ENCODE results near the gene XYLB.
A peak's percentile ranks its signal among the peaks of the same experiment; 100 is the strongest.

Gene XYLB

GRCh38 chr3:38364721-38365400, 18.3 kb downstream of the XYLB start:
- DNase-seq (ENCODE audit: low spot score): no peak

GRCh38 chr3:38365469-38366062, 19.0 kb downstream of the XYLB start:
- no peak for DNase-seq (ENCODE audit: low spot score)

GRCh38 chr3:38366082-38366481, 19.5 kb downstream of the XYLB start:
- DNase-seq (ENCODE audit: low spot score): no peak

GRCh38 chr3:38367779-38368178, 21.2 kb downstream of the XYLB start:
- DNase-seq (ENCODE audit: low spot score): no peak

- DNase-seq (ENCODE audit: low spot score): peak; percentile 6
Measured at GRCh38 chr3:38368238-38368637, 21.7 kb downstream of the XYLB start.

- no peak for DNase-seq (ENCODE audit: low spot score)
Measured at GRCh38 chr3:38369186-38369585, 22.6 kb downstream of the XYLB start.

- DNase-seq (ENCODE audit: low spot score): no peak
Measured at GRCh38 chr3:38370149-38370548, 23.6 kb downstream of the XYLB start.

GRCh38 chr3:38370861-38371260, 24.3 kb downstream of the XYLB start:
- no peak for DNase-seq (ENCODE audit: low spot score)

GRCh38 chr3:38371541-38372213, 25.1 kb downstream of the XYLB start:
- DNase-seq (ENCODE audit: low spot score): no peak

GRCh38 chr3:38372214-38372601, 25.6 kb downstream of the XYLB start:
- no peak for DNase-seq (ENCODE audit: low spot score)

- no peak for DNase-seq (ENCODE audit: low spot score)
Measured at GRCh38 chr3:38374221-38374620, 27.6 kb downstream of the XYLB start.

GRCh38 chr3:38375072-38375471, 28.5 kb downstream of the XYLB start:
- no peak for DNase-seq (ENCODE audit: low spot score)

- no peak for DNase-seq (ENCODE audit: low spot score)
Measured at GRCh38 chr3:38375488-38376097, 29.0 kb downstream of the XYLB start.

GRCh38 chr3:38376098-38376816, 29.7 kb downstream of the XYLB start:
- DNase-seq (ENCODE audit: low spot score): no peak

GRCh38 chr3:38379201-38379770, 32.7 kb downstream of the XYLB start:
- DNase-seq (ENCODE audit: low spot score): no peak

GRCh38 chr3:38382506-38383080, 36.0 kb downstream of the XYLB start:
- no peak for DNase-seq (ENCODE audit: low spot score)

GRCh38 chr3:38383156-38383875, 36.7 kb downstream of the XYLB start:
- no peak for DNase-seq (ENCODE audit: low spot score)

- DNase-seq (ENCODE audit: low spot score): no peak
Measured at GRCh38 chr3:38386992-38387750, 40.6 kb downstream of the XYLB start.

GRCh38 chr3:38387862-38388261, 41.3 kb downstream of the XYLB start:
- DNase-seq (ENCODE audit: low spot score): no peak

- no peak for DNase-seq (ENCODE audit: low spot score)
Measured at GRCh38 chr3:38392604-38393163, 46.1 kb downstream of the XYLB start.

All from SW480 (cell line).